B cell (primary cell): ENCODE measurements around the gene EEFSEC. TPM values are rescaled to one million over a fixed set of nuclear protein-coding genes. Genes with fewer than 3 reads are reported as not detected.

ENCODE experiments used
- ATAC-seq: fragments of 200-7000 bp; cut with Tn5 transposase; one replicate; pipeline ENCODE4 v1.10.0; 2021; ENCODE audit warnings: low read depth, mild to moderate bottlenecking, moderate number of reproducible peaks, moderate library complexity
- CTCF ChIA-PET: fragments of 350-600 bp; sonication (Branson Sonifier 250); formaldehyde crosslinking; loops from one replicate; lab custom pipeline; 2021; ENCODE audit warnings: antibody characterized with exemption, inconsistent platforms; lab: Charles Lee
- POLR2A ChIA-PET: fragments of 350-600 bp; sonication (Branson Sonifier 250); formaldehyde crosslinking; loops from one replicate; lab custom pipeline; 2021; ENCODE audit warnings: antibody characterized with exemption; lab: Charles Lee
- DNase-seq: peaks from one replicate; pipeline ENCODE4 v3.0.0; 2013
- H2AFZ ChIP-seq: 2 replicates; pipeline ENCODE4 v1.6.1; 2012; ENCODE audit warnings: mild to moderate bottlenecking, low read depth, low read length; ENCODE audit not compliant: insufficient read depth, poor library complexity, severe bottlenecking
- H3K27ac ChIP-seq, 2 donors: 1 replicate in 1 of 2; 2 replicates in 1 of 2; pipeline ENCODE4 v1.5.1; 2012 to 2013; ENCODE audit warnings: low read length in 2 of 2, mild to moderate bottlenecking in 2 of 2, moderate library complexity in 1 of 2
- H3K27me3 ChIP-seq, 4 experiments: fragments of 200-600 bp in 1 of 4; sonication (generic) in 1 of 4; replicated peaks in 1 of 4; 1 replicate in 2 of 4; 2 replicates in 2 of 4; pipeline versions ENCODE4 v1.6.1 to v1.7.0; 2013 to 2016; ENCODE audit warnings: low read length in 3 of 4, mild to moderate bottlenecking in 2 of 4, mixed read lengths in 1 of 4, moderate library complexity in 1 of 4; ENCODE audit not compliant: insufficient read depth in 4 of 4, control insufficient read depth in 3 of 4; ENCODE audit errors: control extremely low read depth in 1 of 4
- H3K36me3 ChIP-seq, 2 experiments: replicated peaks in 1 of 2; 1 replicate in 1 of 2; 2 replicates in 1 of 2; pipeline versions ENCODE4 v1.6.1 to v1.7.1; 2013; ENCODE audit warnings: low read length in 1 of 2; ENCODE audit not compliant: insufficient read depth in 2 of 2, control insufficient read depth in 1 of 2; ENCODE audit errors: control extremely low read depth in 1 of 2, extremely low read depth in 1 of 2
- H3K4me1 ChIP-seq, 2 donors: fragments of 200-600 bp in 1 of 2; sonication (generic) in 1 of 2; 1 replicate in 1 of 2; 2 replicates in 1 of 2; pipeline versions ENCODE4 v1.5.1 to v1.6.1; 2013 to 2017; ENCODE audit warnings: low read length in 2 of 2; ENCODE audit not compliant: control insufficient read depth in 2 of 2, insufficient read depth in 2 of 2
- H3K4me2 ChIP-seq: replicated peaks from 2 replicates; pipeline ENCODE3; 2012; ENCODE audit warnings: mild to moderate bottlenecking, low read depth, low read length; ENCODE audit not compliant: poor library complexity, severe bottlenecking
- H3K4me3 ChIP-seq, 5 experiments: fragments of 200-600 bp in 1 of 5; sonication (generic) in 1 of 5; 1 replicate in 3 of 5; 2 replicates in 2 of 5; pipeline versions ENCODE4 v1.5.1 to v1.7.0; 2011 to 2016; ENCODE audit warnings: low read length in 4 of 5, mild to moderate bottlenecking in 4 of 5, low read depth in 2 of 5, control low read depth in 1 of 5, moderate library complexity in 1 of 5; ENCODE audit not compliant: insufficient read depth in 1 of 5; ENCODE audit errors: control extremely low read depth in 1 of 5, extremely low read depth in 1 of 5
- H3K79me2 ChIP-seq: fragments of 200-600 bp; sonication (generic); one replicate; pipeline ENCODE4 v1.6.0; 2016; ENCODE audit warnings: low read length; ENCODE audit not compliant: control insufficient read depth, insufficient read depth
- H3K9ac ChIP-seq: fragments of 200-600 bp; sonication (generic); 2 replicates; pipeline ENCODE4 v1.6.1; 2017; ENCODE audit warnings: mild to moderate bottlenecking, low read length, moderate library complexity
- H3K9me3 ChIP-seq, 3 donors: one replicate each; pipeline versions ENCODE4 v1.6.1 to v1.7.1; 2013; ENCODE audit warnings: low read length in 2 of 3; ENCODE audit not compliant: control insufficient read depth in 2 of 3, insufficient read depth in 1 of 3; ENCODE audit errors: control extremely low read depth in 1 of 3
- H4K20me1 ChIP-seq: 2 replicates; pipeline ENCODE4 v1.6.0; 2012; ENCODE audit warnings: mild to moderate bottlenecking, low read length; ENCODE audit not compliant: insufficient read depth, control insufficient read depth, poor library complexity, severe bottlenecking
- H3K27ac Mint-ChIP-seq: one replicate; pipeline ENCODE4 v1.8.0; 2021; ENCODE audit warnings: mixed read lengths
- H3K27me3 Mint-ChIP-seq: one replicate; pipeline ENCODE4 v1.8.0; 2021; ENCODE audit warnings: mixed read lengths
- H3K4me1 Mint-ChIP-seq: one replicate; pipeline ENCODE4 v1.8.0; 2021; ENCODE audit warnings: mixed read lengths
- H3K4me3 Mint-ChIP-seq: one replicate; pipeline ENCODE4 v1.8.0; 2021; ENCODE audit warnings: mixed read lengths
- H3K9me3 Mint-ChIP-seq: one replicate; pipeline ENCODE4 v1.8.0; 2022; ENCODE audit warnings: mixed read lengths; ENCODE audit not compliant: insufficient read depth
- EZH2 ChIP-seq: IDR thresholded peaks from 2 replicates; pipeline ENCODE4 v1.6.1; 2012; ENCODE audit warnings: borderline replicate concordance, low read depth, mild to moderate bottlenecking, moderate library complexity, low read length; ENCODE audit not compliant: insufficient read depth, poor library complexity, severe bottlenecking
- WGBS: methylation state at CpG from one replicate; pipeline ENCODE4 v1.1.5; 2013; ENCODE audit warnings: missing lambda C conversion rate; ENCODE audit not compliant: insufficient coverage; 5-methylcytosine and 5-hydroxymethylcytosine counted together
- intact Hi-C: fragments of 100-400 bp; cut with micrococcal nuclease; formaldehyde crosslinking; loops from one replicate; pipeline ENCODE4 v1.10.0; 2022
- polyA plus RNA-seq: library from polyadenylated mRNA; depleted of rRNA; stranded (reverse); fragments of >200 nt; gene quantifications from 2 replicates; pipeline ENCODE4 v1.2.3, GENCODE V29; 2012
- total RNA-seq, 2 donors: library from RNA; stranded (reverse); fragments of 120-200 nt in 1 of 2; gene quantifications; 1 replicate in 1 of 2; 2 replicates in 1 of 2; pipeline versions ENCODE4 v1.2.3 to v1.2.4, GENCODE V29; 2013 to 2022
- TF ChIP-seq, protein P1 (sequence below): fragments of 200-600 bp; IDR thresholded peaks from one replicate; pipeline ENCODE4 v1.8.0; 2022; ENCODE audit warnings: antibody characterized with exemption, mild to moderate bottlenecking

EEFSEC gene
- total and polyA plus RNA-seq, 2 donors (not counting 1 experiment from before 2014, with no cell fraction given) = 17.9 to 18.4 TPM

DNA sequence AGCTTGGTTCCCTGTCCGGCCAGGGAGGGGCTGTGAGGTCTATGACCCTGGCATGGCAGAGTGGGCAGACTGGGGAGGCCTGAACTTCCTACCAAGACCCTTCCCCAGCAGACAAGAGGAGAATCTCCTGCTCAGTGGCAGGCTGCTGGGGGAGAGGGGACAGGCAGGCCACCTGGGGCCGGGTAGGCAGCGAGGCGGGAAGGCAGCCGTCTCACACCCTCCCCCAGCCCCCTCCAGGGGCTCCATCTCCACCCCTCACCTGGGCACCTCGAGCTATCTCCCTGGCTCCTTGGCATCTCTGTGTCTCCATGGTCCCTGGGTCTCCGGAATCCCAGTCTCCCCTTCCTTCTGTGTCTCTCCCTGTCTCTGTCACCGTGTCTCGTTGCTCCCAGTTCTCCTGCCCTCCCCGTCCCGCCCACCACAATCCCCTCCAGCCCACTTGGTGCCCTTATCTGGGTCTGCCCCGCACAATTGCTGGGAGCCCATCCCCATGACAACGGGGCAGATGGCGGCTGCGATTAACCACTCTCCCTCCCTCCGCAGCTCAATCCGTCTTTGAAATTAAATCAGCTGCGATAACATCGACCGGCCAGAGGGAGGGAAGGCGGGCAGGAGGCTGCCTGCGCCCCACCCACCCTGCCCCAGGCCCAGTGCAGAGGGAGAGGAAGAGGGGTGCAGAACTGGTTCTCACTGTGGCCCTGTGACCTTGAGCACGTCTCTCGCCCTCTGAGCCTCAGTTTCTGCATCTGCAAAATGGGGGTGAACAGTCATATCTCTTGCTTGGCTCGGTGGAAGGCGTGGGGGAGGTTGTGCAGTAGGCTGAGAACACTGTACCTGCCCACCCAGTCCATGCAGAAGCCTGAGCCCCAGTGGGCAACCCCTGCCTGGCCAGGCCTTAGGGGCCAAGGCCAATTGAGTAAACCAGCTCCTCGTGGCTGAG, 303.8 kb downstream of the EEFSEC start:
- no peak for TF ChIP-seq EZH2
- TF ChIP-seq, protein P1, sequence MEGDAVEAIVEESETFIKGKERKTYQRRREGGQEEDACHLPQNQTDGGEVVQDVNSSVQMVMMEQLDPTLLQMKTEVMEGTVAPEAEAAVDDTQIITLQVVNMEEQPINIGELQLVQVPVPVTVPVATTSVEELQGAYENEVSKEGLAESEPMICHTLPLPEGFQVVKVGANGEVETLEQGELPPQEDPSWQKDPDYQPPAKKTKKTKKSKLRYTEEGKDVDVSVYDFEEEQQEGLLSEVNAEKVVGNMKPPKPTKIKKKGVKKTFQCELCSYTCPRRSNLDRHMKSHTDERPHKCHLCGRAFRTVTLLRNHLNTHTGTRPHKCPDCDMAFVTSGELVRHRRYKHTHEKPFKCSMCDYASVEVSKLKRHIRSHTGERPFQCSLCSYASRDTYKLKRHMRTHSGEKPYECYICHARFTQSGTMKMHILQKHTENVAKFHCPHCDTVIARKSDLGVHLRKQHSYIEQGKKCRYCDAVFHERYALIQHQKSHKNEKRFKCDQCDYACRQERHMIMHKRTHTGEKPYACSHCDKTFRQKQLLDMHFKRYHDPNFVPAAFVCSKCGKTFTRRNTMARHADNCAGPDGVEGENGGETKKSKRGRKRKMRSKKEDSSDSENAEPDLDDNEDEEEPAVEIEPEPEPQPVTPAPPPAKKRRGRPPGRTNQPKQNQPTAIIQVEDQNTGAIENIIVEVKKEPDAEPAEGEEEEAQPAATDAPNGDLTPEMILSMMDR = no peak
- CTCF ChIA-PET = no interaction called here
- DNase-seq = no peak
- intact Hi-C loops = no loop called here
- 69% methylated on average over 18 of the region's 27 CpGs for whole genome bisulfite sequencing
- Histone ChIP-seq H3K79me2 (no peaks in the 10 kb centered on the region), H3K27me3 (peaks cover 0 to 8% (median 0%) of the 10 kb centered on the region in 4 experiments), H3K27ac (no peak overlapping the region), H2AFZ (no peak overlapping the region), H3K9me3 (peaks cover 0 to 5% (median 0%) of the 10 kb centered on the region in 3 donors), H3K9ac (no peak overlapping the region), H3K4me2 (no peak overlapping the region), H3K4me1 (no peaks in the 10 kb centered on the region), H3K36me3 (no peaks in the 10 kb centered on the region), H3K4me3 (no peak overlapping the region), H4K20me1 (no peaks in the 10 kb centered on the region)
- Mint-ChIP-seq H3K4me3 (no peak overlapping the region), H3K27ac (no peak overlapping the region), H3K4me1 (no peaks in the 10 kb centered on the region), H3K9me3 (no peaks in the 10 kb centered on the region), H3K27me3 (peaks cover 30% of the 10 kb centered on the region)
- POLR2A ChIA-PET = no interaction called here
- no peak for ATAC-seq

GRCh38 chr3:128457937-128458336, 304.7 kb downstream of the EEFSEC start:
- no peaks in the 10 kb centered on the region for H3K4me1 Mint-ChIP-seq
- H3K9me3 ChIP-seq = peaks cover 0 to 5% (median 0%) of the 10 kb centered on the region in 3 donors
- TF ChIP-seq, protein P1 = no peak
- TF ChIP-seq EZH2 = no peak
- H3K36me3 ChIP-seq = no peaks in the 10 kb centered on the region
- no peak overlapping the region for H3K4me3 Mint-ChIP-seq
- 89% methylated on average over 12 of the region's 12 CpGs for WGBS
- H3K4me1 ChIP-seq = no peaks in the 10 kb centered on the region
- ATAC-seq = no peak
- intact Hi-C loops = no loop called here
- no peaks in the 10 kb centered on the region for H4K20me1 ChIP-seq
- no peak overlapping the region for H3K9ac ChIP-seq
- no peak overlapping the region for H3K27ac ChIP-seq
- H3K4me3 ChIP-seq = no peak overlapping the region
- CTCF ChIA-PET = no interaction called here
- peaks cover 0 to 3% (median 0%) of the 10 kb centered on the region in 4 experiments for H3K27me3 ChIP-seq
- POLR2A ChIA-PET = no interaction called here
- no peak overlapping the region for H2AFZ ChIP-seq
- no peaks in the 10 kb centered on the region for H3K9me3 Mint-ChIP-seq
- DNase-seq = no peak
- no peak overlapping the region for H3K27ac Mint-ChIP-seq
- H3K79me2 ChIP-seq = no peaks in the 10 kb centered on the region
- H3K27me3 Mint-ChIP-seq = peaks cover 28% of the 10 kb centered on the region
- no peak overlapping the region for H3K4me2 ChIP-seq
